ENCODE results near the gene ATP5ME. TPM values are rescaled to one million over a fixed set of nuclear protein-coding genes. Genes with fewer than 3 reads are reported as not detected.

The ATP5ME gene
- total RNA-seq, 4 donors from 2014 or later = 74.5 to 126 (median 103) TPM

- Histone ChIP-seq H3K4me3 (no peak overlapping the region), H3K36me3 (peaks cover 7 to 21% (median 15%) of the 10 kb centered on the region in 3 donors), H3K27me3 (peaks cover 0 to 17% (median 0%) of the 10 kb centered on the region in 4 donors), H3K9me3 (no peaks in the 10 kb centered on the region), H3K27ac (no peak overlapping the region), H3K4me1 (peaks cover 6 to 35% (median 10%) of the 10 kb centered on the region in 3 donors)
- intact Hi-C loops (cut with DNase I) = no loop called here
- WGBS, 2 donors = 67% methylated on average over 8 of the region's 10 CpGs; no CpG with 5 or more reads in 1 of the 2 donors
- no peak for TF ChIP-seq POLR2A (IDR thresholded peaks at IDR 0.05)
- DNase-seq = no peak
Observed at GRCh38 chr4:667545-667925, 6.5 kb downstream of the ATP5ME start.

- H3K4me1 ChIP-seq = peaks cover 6 to 30% (median 10%) of the 10 kb centered on the region in 3 donors
- peaks cover 0 to 17% (median 0%) of the 10 kb centered on the region in 4 donors for H3K27me3 ChIP-seq
- peaks cover 5 to 16% (median 10%) of the 10 kb centered on the region in 3 donors for H3K36me3 ChIP-seq
- TF ChIP-seq CTCF (IDR thresholded peaks at IDR 0.05) (no peak), POLR2A (IDR thresholded peaks at IDR 0.05) (no peak)
- no peak overlapping the region for H3K4me3 ChIP-seq
- H3K27ac ChIP-seq = no peak overlapping the region
- intact Hi-C loops (cut with DNase I) = no loop called here
- DNase-seq = no peak
- no peaks in the 10 kb centered on the region for H3K9me3 ChIP-seq
- WGBS, 2 donors = 60 to 64% methylated on average over 1 to 5 of the region's 28 CpGs
Observed at GRCh38 chr4:666822-667544, 7.1 kb downstream of the ATP5ME start.

- DNase-seq = no peak
- peaks cover 0 to 10% (median 4%) of the 10 kb centered on the region in 3 donors for H3K36me3 ChIP-seq
- 74 to 91% methylated on average over 5 to 11 of the region's 22 CpGs for WGBS, 2 donors
- H3K27me3 ChIP-seq = peaks cover 0 to 17% (median 0%) of the 10 kb centered on the region in 4 donors
- no peak for TF ChIP-seq CTCF (IDR thresholded peaks at IDR 0.05)
- H3K4me3 ChIP-seq = no peak overlapping the region
- no peaks in the 10 kb centered on the region for H3K9me3 ChIP-seq
- H3K27ac ChIP-seq = no peak overlapping the region
- intact Hi-C loops (cut with DNase I) = no loop called here
- peaks cover 6 to 29% (median 10%) of the 10 kb centered on the region in 3 donors for H3K4me1 ChIP-seq
Observed at GRCh38 chr4:666436-666810, 7.7 kb downstream of the ATP5ME start.

- intact Hi-C loops (cut with DNase I) = no loop called here
- Histone ChIP-seq H3K36me3 (peaks cover 0 to 5% (median 0%) of the 10 kb centered on the region in 3 donors), H3K9me3 (no peaks in the 10 kb centered on the region), H3K4me1 (peaks cover 6 to 29% (median 10%) of the 10 kb centered on the region in 3 donors), H3K4me3 (no peak overlapping the region), H3K27me3 (peaks cover 0 to 17% (median 0%) of the 10 kb centered on the region in 4 donors), H3K27ac (no peak overlapping the region)
- WGBS, 2 donors = 60 to 69% methylated on average over 3 to 6 of the region's 22 CpGs
- no peak for TF ChIP-seq POLR2A (IDR thresholded peaks at IDR 0.05)
- no peak for TF ChIP-seq CTCF (IDR thresholded peaks at IDR 0.05)
- DNase-seq = no peak
Observed at GRCh38 chr4:665751-666435, 8.2 kb downstream of the ATP5ME start.

GRCh38 chr4:665381-665750 is 8.7 kb downstream of the ATP5ME start:
- intact Hi-C loops (cut with DNase I) = no loop called here
- no peak overlapping the region for H3K4me3 ChIP-seq
- 100% methylated on average over 2 of the region's 12 CpGs for whole genome bisulfite sequencing, 2 donors
- no peaks in the 10 kb centered on the region for H3K36me3 ChIP-seq
- peaks cover 0 to 17% (median 0%) of the 10 kb centered on the region in 4 donors for H3K27me3 ChIP-seq
- no peak overlapping the region for H3K27ac ChIP-seq
- peaks cover 6 to 25% (median 10%) of the 10 kb centered on the region in 3 donors for H3K4me1 ChIP-seq
- no peaks in the 10 kb centered on the region for H3K9me3 ChIP-seq
- no peak for DNase-seq
- TF ChIP-seq POLR2A (IDR thresholded peaks at IDR 0.05) (no peak), CTCF (IDR thresholded peaks at IDR 0.05) (no peak)

All from esophagus squamous epithelium (tissue), 5 donors.